ENCODE measurements around the gene SSBP3.

DNA sequence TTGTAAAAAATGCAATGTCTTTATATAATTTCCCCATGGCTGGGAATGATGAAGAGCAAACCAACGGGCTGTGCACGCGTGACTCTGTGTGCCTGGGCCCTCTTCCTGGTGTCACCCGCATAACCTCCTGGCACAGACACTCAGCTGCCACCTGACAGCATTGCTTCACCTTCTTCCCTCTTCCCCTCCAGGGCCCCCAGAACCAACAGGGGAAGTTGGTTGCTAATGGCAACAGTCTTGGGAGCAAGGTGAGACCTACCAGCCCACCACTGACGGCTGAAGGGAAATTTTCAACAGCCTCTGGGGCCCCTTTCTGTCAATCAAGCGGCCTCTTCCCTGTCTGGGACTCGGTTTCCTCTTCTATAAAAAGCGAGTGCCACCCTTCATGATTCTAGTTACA lies 33.2 kb downstream of the SSBP3 start:
- TF ChIP-seq, protein P1, sequence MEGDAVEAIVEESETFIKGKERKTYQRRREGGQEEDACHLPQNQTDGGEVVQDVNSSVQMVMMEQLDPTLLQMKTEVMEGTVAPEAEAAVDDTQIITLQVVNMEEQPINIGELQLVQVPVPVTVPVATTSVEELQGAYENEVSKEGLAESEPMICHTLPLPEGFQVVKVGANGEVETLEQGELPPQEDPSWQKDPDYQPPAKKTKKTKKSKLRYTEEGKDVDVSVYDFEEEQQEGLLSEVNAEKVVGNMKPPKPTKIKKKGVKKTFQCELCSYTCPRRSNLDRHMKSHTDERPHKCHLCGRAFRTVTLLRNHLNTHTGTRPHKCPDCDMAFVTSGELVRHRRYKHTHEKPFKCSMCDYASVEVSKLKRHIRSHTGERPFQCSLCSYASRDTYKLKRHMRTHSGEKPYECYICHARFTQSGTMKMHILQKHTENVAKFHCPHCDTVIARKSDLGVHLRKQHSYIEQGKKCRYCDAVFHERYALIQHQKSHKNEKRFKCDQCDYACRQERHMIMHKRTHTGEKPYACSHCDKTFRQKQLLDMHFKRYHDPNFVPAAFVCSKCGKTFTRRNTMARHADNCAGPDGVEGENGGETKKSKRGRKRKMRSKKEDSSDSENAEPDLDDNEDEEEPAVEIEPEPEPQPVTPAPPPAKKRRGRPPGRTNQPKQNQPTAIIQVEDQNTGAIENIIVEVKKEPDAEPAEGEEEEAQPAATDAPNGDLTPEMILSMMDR (IDR thresholded peaks at IDR 0.05), result no peak
- TF ChIP-seq POLR2A (IDR thresholded peaks at IDR 0.05), result no peak
- TF ChIP-seq EP300 (IDR thresholded peaks at IDR 0.05), result no peak
